DMS79 (cell line): ENCODE results near the gene IMPA2.

Source experiments
- DNase-seq: peaks from one replicate; lab custom pipeline; 2025; lab: John Stamatoyannopoulos, UW

The IMPA2 gene

GRCh38 chr18:12079491-12080237 is 98.4 kb downstream of the IMPA2 start:
- no peak for DNase-seq
